ENCODE measurements around the gene LPAR3. TPM values are rescaled to one million over a fixed set of nuclear protein-coding genes. Genes with fewer than 3 reads are reported as not detected.
A peak's percentile ranks its signal among the peaks of the same experiment; 100 is the strongest.

The LPAR3 gene
- total RNA-seq, 4 donors from 2014 or later, result 13.0 to 19.0 (median 14.5) TPM

- intact Hi-C loops (cut with DNase I; ENCODE audit: low total_unique reads), result no loop called here
- TF ChIP-seq CTCF (IDR thresholded peaks at IDR 0.05) (peak in 1 of 3 donors; percentile 28), POLR2A (IDR thresholded peaks at IDR 0.05) (no peak)
- DNase-seq (ENCODE audit: low spot score in 2 of 2), result peak; percentile 76 to 96
- no peak overlapping the region for H3K4me3 ChIP-seq (ENCODE audit: low read depth, poor library complexity, severe bottlenecking)
- 9 to 13% methylated on average over 6 of the region's 6 CpGs for WGBS, 2 donors
Observed at GRCh38 chr1:84772428-84772943, 120.5 kb downstream of the LPAR3 start.

GRCh38 chr1:84771895-84772294 lies 121.1 kb downstream of the LPAR3 start:
- TF ChIP-seq POLR2A (IDR thresholded peaks at IDR 0.05), result no peak
- TF ChIP-seq CTCF (IDR thresholded peaks at IDR 0.05), result no peak
- H3K4me3 ChIP-seq (ENCODE audit: low read depth, poor library complexity, severe bottlenecking), result no peak overlapping the region
- DNase-seq (ENCODE audit: low spot score in 2 of 2), result no peak
- WGBS, 2 donors, result 81 to 83% methylated on average over 2 of the region's 2 CpGs
- intact Hi-C loops (cut with DNase I; ENCODE audit: low total_unique reads), result no loop called here

GRCh38 chr1:84770481-84770880 lies 122.5 kb downstream of the LPAR3 start:
- 66 to 67% methylated on average over 2 of the region's 2 CpGs for WGBS, 2 donors
- TF ChIP-seq POLR2A (IDR thresholded peaks at IDR 0.05), result no peak
- TF ChIP-seq CTCF (IDR thresholded peaks at IDR 0.05), result no peak
- DNase-seq (ENCODE audit: low spot score in 2 of 2), result no peak
- H3K4me3 ChIP-seq (ENCODE audit: low read depth, poor library complexity, severe bottlenecking), result no peak overlapping the region
- intact Hi-C loops (cut with DNase I; ENCODE audit: low total_unique reads), result no loop called here

- WGBS, 2 donors, result 63 to 68% methylated on average over 1 of the region's 1 CpG
- no peak overlapping the region for H3K4me3 ChIP-seq (ENCODE audit: low read depth, poor library complexity, severe bottlenecking)
- no peak for DNase-seq (ENCODE audit: low spot score in 2 of 2)
- intact Hi-C loops (cut with DNase I; ENCODE audit: low total_unique reads), result no loop called here
- no peak for TF ChIP-seq CTCF (IDR thresholded peaks at IDR 0.05)
- no peak for TF ChIP-seq POLR2A (IDR thresholded peaks at IDR 0.05)
Observed at GRCh38 chr1:84769636-84770035, 123.4 kb downstream of the LPAR3 start.

- intact Hi-C loops (cut with DNase I; ENCODE audit: low total_unique reads), result no loop called here
- DNase-seq (ENCODE audit: low spot score in 2 of 2), result no peak
- H3K4me3 ChIP-seq (ENCODE audit: low read depth, poor library complexity, severe bottlenecking), result no peak overlapping the region
- TF ChIP-seq CTCF (IDR thresholded peaks at IDR 0.05) (no peak), POLR2A (IDR thresholded peaks at IDR 0.05) (no peak)
Observed at GRCh38 chr1:84768634-84769033, 124.4 kb downstream of the LPAR3 start.
